A549 (cell line): Measurements from ENCODE around the gene TRAPPC5. TPM values are rescaled to one million over a fixed set of nuclear protein-coding genes. Genes with fewer than 3 reads are reported as not detected.

Experiments
- ATAC-seq, 2 experiments: fragments of 200-7000 bp in 1 of 2; fragments of >200 bp in 1 of 2; cut with Nextera tagmentation in 1 of 2; cut with Tn5 transposase in 1 of 2; 3 replicates each; pipeline versions ENCODE4 v1.8.0 to v1.9.1; 2018 to 2020; ENCODE audit warnings: mild to moderate bottlenecking in 1 of 2, moderate library complexity in 1 of 2
- CTCF ChIA-PET: fragments of 300-600 bp; sonication (Branson Sonifier 250); formaldehyde crosslinking; extraction: SDS; loops from one replicate; lab custom pipeline; 2021; ENCODE audit warnings: antibody characterized with exemption, inconsistent platforms; lab: Yijun Ruan, JAX
- POLR2A ChIA-PET: fragments of 350-600 bp; formaldehyde crosslinking; extraction: SDS; loops from one replicate; lab custom pipeline; 2021; ENCODE audit warnings: antibody characterized with exemption, inconsistent platforms; lab: Yijun Ruan, JAX
- DNase-seq, 2 experiments: peaks; one replicate each; pipeline versions ENCODE4 v3.0.0 to v3.0.0-alpha.2; 2011 to 2016; ENCODE audit warnings: low read depth in 1 of 2, low spot score in 1 of 2
- FAIRE-seq: peaks from 2 replicates; lab custom pipeline; 2011; peaks lifted over from hg19 to GRCh38; lab: Jason Lieb, UNC
- H3K27ac ChIP-seq, 2 experiments: fragments of >200 bp; sonication (Bioruptor Twin); formaldehyde crosslinking; 3 replicates each; pipeline ENCODE4 v1.5.1; 2016 to 2017
- H3K4me1 ChIP-seq: fragments of >200 bp; sonication (Bioruptor Twin); formaldehyde crosslinking; 3 replicates; pipeline ENCODE4 v1.6.1; 2016
- H3K4me2 ChIP-seq: fragments of >200 bp; sonication (Bioruptor Twin); formaldehyde crosslinking; 3 replicates; pipeline ENCODE4 v1.6.1; 2016
- H3K4me3 ChIP-seq: fragments of >200 bp; sonication (Bioruptor Twin); formaldehyde crosslinking; 3 replicates; pipeline ENCODE4 v1.5.1; 2016
- H3K9me3 ChIP-seq: fragments of >200 bp; sonication (Bioruptor Twin); formaldehyde crosslinking; 3 replicates; pipeline ENCODE4 v1.6.1; 2016
- CBX2 ChIP-seq: fragments of 200-600 bp; sonication (generic); IDR thresholded peaks from 2 replicates; pipeline ENCODE4 v1.6.1; 2016; ENCODE audit warnings: low read depth, mild to moderate bottlenecking, borderline replicate concordance
- CBX8 ChIP-seq: fragments of 200-600 bp; sonication (generic); IDR thresholded peaks from 2 replicates; pipeline ENCODE4 v1.6.1; 2016
- CEBPB ChIP-seq, 2 experiments: fragments of >200 bp in 1 of 2; sonication (Bioruptor Twin) in 1 of 2; formaldehyde crosslinking in 1 of 2; IDR thresholded peaks; 2 replicates each; pipeline ENCODE4 v1.6.1; 2012 to 2016
- CHD4 ChIP-seq: fragments of 200-600 bp; sonication (generic); IDR thresholded peaks from 2 replicates; pipeline ENCODE4 v1.6.1; 2016; ENCODE audit warnings: antibody characterized with exemption, mild to moderate bottlenecking, borderline replicate concordance
- EHMT2 ChIP-seq: fragments of 200-600 bp; sonication (generic); IDR thresholded peaks from 2 replicates; pipeline ENCODE4 v1.6.1; 2016; ENCODE audit warnings: antibody characterized with exemption, low read depth, mild to moderate bottlenecking, moderate library complexity
- EP300 ChIP-seq, 2 experiments: fragments of >200 bp; sonication (Bioruptor Twin); formaldehyde crosslinking; IDR thresholded peaks; 2 replicates in 1 of 2; 3 replicates in 1 of 2; pipeline ENCODE4 v1.6.1; 2016 to 2017
- ESRRA ChIP-seq: fragments of 150-350 bp; IDR thresholded peaks from 2 replicates; pipeline ENCODE4 v1.6.1; 2014; ENCODE audit warnings: mild to moderate bottlenecking, low read length, borderline replicate concordance
- FOSB ChIP-seq: fragments of 250-450 bp; sonication (Bioruptor Pico); IDR thresholded peaks from 2 replicates; pipeline ENCODE4 v1.5.0; 2020; ENCODE audit warnings: mild to moderate bottlenecking, moderate library complexity
- FOSL2 ChIP-seq, 2 experiments: fragments of 450-650 bp in 1 of 2; fragments of >200 bp in 1 of 2; sonication (Bioruptor Twin) in 1 of 2; formaldehyde crosslinking; IDR thresholded peaks; 2 replicates each; pipeline versions ENCODE4 v1.5.0 to v1.6.1; 2016 to 2020; ENCODE audit warnings: mild to moderate bottlenecking in 1 of 2, moderate library complexity in 1 of 2
- FOXS1 ChIP-seq: fragments of 250-450 bp; sonication (Bioruptor Pico); IDR thresholded peaks from 2 replicates; pipeline ENCODE4 v1.5.0; 2020; ENCODE audit warnings: mild to moderate bottlenecking, moderate library complexity
- GATA3 ChIP-seq: IDR thresholded peaks from 2 replicates; pipeline ENCODE4 v1.6.1; 2012; ENCODE audit warnings: borderline replicate concordance
- HES2 ChIP-seq: fragments of >200 bp; sonication (Bioruptor Twin); formaldehyde crosslinking; IDR thresholded peaks from 2 replicates; pipeline ENCODE4 v1.6.1; 2016
- HOXB13 ChIP-seq: fragments of 250-450 bp; sonication (Bioruptor Pico); IDR thresholded peaks from 2 replicates; pipeline ENCODE4 v1.5.0; 2020; ENCODE audit warnings: low read depth, mild to moderate bottlenecking, moderate library complexity
- JUN ChIP-seq, 2 experiments: fragments of >200 bp; sonication (Bioruptor Twin); formaldehyde crosslinking; IDR thresholded peaks; 2 replicates in 1 of 2; 3 replicates in 1 of 2; pipeline ENCODE4 v1.6.1; 2016 to 2017
- MAFK ChIP-seq: fragments of 450-650 bp; IDR thresholded peaks from 2 replicates; pipeline ENCODE4 v1.6.1; 2014; ENCODE audit not compliant: partially characterized antibody
- NR3C1 ChIP-seq: fragments of >200 bp; sonication (Bioruptor Twin); formaldehyde crosslinking; IDR thresholded peaks from 3 replicates; pipeline ENCODE4 v1.6.1; 2017
- PHF8 ChIP-seq: fragments of 200-600 bp; sonication (generic); IDR thresholded peaks from 2 replicates; pipeline ENCODE4 v1.6.1; 2016; ENCODE audit warnings: low read depth, mild to moderate bottlenecking, antibody characterized with exemption, moderate library complexity, borderline replicate concordance
- RNF2 ChIP-seq: fragments of 200-600 bp; sonication (generic); IDR thresholded peaks from 2 replicates; pipeline ENCODE4 v1.6.1; 2016; ENCODE audit warnings: low read depth, mild to moderate bottlenecking, antibody characterized with exemption, moderate library complexity, borderline replicate concordance
- WGBS: methylation state at CpG from one replicate; pipeline ENCODE4 v1.1.6; 2017; ENCODE audit errors: missing lambda C conversion rate; 5-methylcytosine and 5-hydroxymethylcytosine counted together
- polyA plus RNA-seq, 4 experiments: library from polyadenylated mRNA; depleted of rRNA in 3 of 4; stranded (reverse); fragments of >200 nt; fragmentation: RNase III in 1 of 4; extraction: RNeasy Plus Mini Kit Qiagen cat#74134 plus additional on column Dnase treatment in 1 of 4; gene quantifications; 2 replicates in 3 of 4; 3 replicates in 1 of 4; pipeline ENCODE4 v1.2.3, GENCODE V29; 2011 to 2017
- TF ChIP-seq, protein P1 (sequence below): IDR thresholded peaks from 2 replicates; pipeline ENCODE4 v1.6.1; 2012; ENCODE audit warnings: low read depth, borderline replicate concordance
- TF ChIP-seq, protein P2 (sequence below): fragments of 450-650 bp; IDR thresholded peaks from 2 replicates; pipeline ENCODE4 v1.6.1; 2014; ENCODE audit warnings: antibody characterized with exemption

The TRAPPC5 gene
- polyA plus RNA-seq, 2 of the 4 experiments (the other 2 are of a cell fraction): 31.6 to 59.8 TPM

DNA sequence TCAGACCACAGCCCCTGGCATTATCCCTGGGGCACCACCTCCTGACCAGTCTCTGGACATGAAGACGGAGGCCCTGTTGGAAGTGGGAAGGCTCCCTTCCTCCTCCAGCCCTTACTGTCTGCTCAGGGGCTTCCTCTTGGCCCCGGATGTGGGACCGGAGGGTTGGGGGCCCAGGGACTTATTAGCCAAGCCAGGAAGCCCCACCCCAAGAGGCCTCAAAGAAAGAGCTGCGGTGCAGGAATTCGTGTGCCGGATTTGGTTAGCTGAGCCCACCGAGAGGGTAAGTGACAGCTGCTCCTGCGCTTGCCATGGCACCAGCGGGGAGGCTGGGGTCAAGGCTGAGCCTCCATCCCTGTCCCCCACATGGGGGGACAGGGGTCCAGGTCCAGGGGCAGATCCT lies 11.8 kb upstream of the TRAPPC5 start, which contains the start of gene RETN:
RETN (plus strand) TSS at position 208 of the 400 bp plus-strand sequence. CDS start 278 bp downstream, outside the sequence.
- H3K4me2 ChIP-seq: peak within 1 kb of the TSS; percentile 63
- POLR2A ChIA-PET: no interaction called here

DNA sequence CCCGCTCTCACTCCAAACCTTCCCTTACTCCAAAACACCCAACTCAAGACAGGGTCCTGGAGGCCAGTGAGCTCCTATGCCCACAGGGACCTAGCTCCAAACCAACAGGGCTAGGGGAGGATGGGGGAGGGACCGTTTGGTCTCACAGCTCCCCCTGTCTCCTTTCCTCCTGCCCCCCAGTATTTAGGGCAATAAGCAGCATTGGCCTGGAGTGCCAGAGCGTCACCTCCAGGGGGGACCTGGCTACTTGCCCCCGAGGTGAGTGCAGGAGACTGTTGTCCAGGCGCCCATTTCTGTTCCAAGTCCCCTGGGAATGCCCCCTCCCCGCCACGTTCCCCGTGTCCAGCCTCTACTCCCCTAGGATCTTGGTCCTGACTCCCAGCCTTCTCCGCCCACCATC lies 11.0 kb upstream of the TRAPPC5 start:
- CTCF ChIA-PET: interaction anchor here (0.9 to 5.7 kb wide), 6 partner anchors 11 to 131 kb away, joined by 3 to 34 read pairs (median 3); partner anchors contain the start of gene TRAPPC5
- peak overlapping the region; percentile 63; the same call in 2 of the 3 replicates for H3K4me2 ChIP-seq
- H3K4me1 ChIP-seq: no peaks in the 10 kb centered on the region
- ATAC-seq (no peak), FAIRE-seq (no peak), DNase-seq (no peak)
- H3K4me3 ChIP-seq: no peak overlapping the region
- peaks cover 5% of the 10 kb centered on the region; the same call in 1 of the 3 replicates for H3K9me3 ChIP-seq
- POLR2A ChIA-PET: no interaction called here
- 58% methylated on average over 2 of the region's 9 CpGs for WGBS
- no peak overlapping the region for H3K27ac ChIP-seq
- TF ChIP-seq JUN (IDR thresholded peaks at IDR 0.05) (no peak), NR3C1 (no peak), FOXS1 (CRISPR knock-in tag) (no peak), GATA3 (no peak), HES2 (no peak), PHF8 (no peak), CEBPB (IDR thresholded peaks at IDR 0.05) (no peak), CBX2 (no peak), CHD4 (no peak), FOSB (CRISPR knock-in tag) (no peak), EHMT2 (no peak), HOXB13 (CRISPR knock-in tag) (no peak), FOSL2 (IDR thresholded peaks at IDR 0.05) (no peak), FOSL2 (CRISPR knock-in tag; IDR thresholded peaks at IDR 0.05) (no peak), MAFK (no peak)
- TF ChIP-seq, protein P1, sequence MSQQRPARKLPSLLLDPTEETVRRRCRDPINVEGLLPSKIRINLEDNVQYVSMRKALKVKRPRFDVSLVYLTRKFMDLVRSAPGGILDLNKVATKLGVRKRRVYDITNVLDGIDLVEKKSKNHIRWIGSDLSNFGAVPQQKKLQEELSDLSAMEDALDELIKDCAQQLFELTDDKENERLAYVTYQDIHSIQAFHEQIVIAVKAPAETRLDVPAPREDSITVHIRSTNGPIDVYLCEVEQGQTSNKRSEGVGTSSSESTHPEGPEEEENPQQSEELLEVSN: no peak
- TF ChIP-seq, protein P2, sequence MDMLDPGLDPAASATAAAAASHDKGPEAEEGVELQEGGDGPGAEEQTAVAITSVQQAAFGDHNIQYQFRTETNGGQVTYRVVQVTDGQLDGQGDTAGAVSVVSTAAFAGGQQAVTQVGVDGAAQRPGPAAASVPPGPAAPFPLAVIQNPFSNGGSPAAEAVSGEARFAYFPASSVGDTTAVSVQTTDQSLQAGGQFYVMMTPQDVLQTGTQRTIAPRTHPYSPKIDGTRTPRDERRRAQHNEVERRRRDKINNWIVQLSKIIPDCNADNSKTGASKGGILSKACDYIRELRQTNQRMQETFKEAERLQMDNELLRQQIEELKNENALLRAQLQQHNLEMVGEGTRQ: no peak

More for the DNA sequence above, 11.8 kb upstream of the TRAPPC5 start, which contains the start of gene RETN:
- DNase-seq (no peak), ATAC-seq (peak in 1 of 2 experiments; percentile 40; a peak in 1 of 6 replicates), FAIRE-seq (no peak)
- WGBS: 62% methylated on average over 7 of the region's 9 CpGs
- H3K4me1 ChIP-seq: no peaks in the 10 kb centered on the region
- H3K27ac ChIP-seq: no peak within 1 kb of the TSS
- peaks cover 2% of the 10 kb centered on the region; the same call in 1 of the 3 replicates for H3K9me3 ChIP-seq
- CTCF ChIA-PET: interaction anchor here (0.9 to 5.7 kb wide), 7 partner anchors 10 to 131 kb away, joined by 3 to 34 read pairs (median 3); partner anchors contain the start of gene TRAPPC5
- TF ChIP-seq RNF2: no peak
- TF ChIP-seq ESRRA: no peak
- no peak for TF ChIP-seq CBX2
- no peak for TF ChIP-seq CBX8
- no peak for TF ChIP-seq GATA3
- TF ChIP-seq, protein P1: no peak
- no peak for TF ChIP-seq CEBPB (IDR thresholded peaks at IDR 0.05)
- TF ChIP-seq, protein P2: no peak
- no peak for TF ChIP-seq EHMT2
- TF ChIP-seq PHF8: no peak
- TF ChIP-seq FOSL2 (IDR thresholded peaks at IDR 0.05): no peak
- TF ChIP-seq FOSL2 (CRISPR knock-in tag; IDR thresholded peaks at IDR 0.05): no peak
- no peak for TF ChIP-seq EP300 (IDR thresholded peaks at IDR 0.05)
- no peak within 1 kb of the TSS for H3K4me3 ChIP-seq
